Measurements from ENCODE around the gene TNNT3.

DNA sequence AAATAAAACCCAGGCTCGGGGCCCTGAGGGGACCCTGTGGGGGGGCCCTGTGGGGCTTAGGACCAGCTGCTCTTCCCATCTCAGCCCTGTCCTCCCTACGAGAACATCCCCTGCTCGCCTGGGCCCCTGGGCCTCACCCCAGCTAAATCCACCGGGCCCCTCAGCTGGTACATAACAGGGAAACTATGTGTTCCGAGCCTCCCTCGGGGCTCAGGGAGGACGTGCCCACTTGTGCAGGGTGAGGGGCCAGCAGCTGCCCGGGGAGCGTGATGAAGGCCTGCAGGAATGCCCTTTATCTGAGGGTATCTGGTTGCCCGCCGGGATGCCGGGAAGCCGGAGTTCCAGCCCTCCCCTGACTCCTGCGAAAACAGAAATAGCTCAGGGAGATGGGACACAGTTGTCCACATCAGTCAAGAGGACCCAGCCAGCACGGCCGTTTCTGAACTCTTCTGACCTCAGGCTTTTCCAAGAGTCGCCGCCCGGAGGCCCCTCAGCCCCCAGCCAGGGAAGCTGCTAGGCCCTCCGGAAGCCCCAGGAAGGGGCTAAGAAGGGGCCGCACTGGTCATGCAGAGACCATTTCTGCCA, 48.2 kb downstream of the TNNT3 start:
- TF ChIP-seq, protein P1, sequence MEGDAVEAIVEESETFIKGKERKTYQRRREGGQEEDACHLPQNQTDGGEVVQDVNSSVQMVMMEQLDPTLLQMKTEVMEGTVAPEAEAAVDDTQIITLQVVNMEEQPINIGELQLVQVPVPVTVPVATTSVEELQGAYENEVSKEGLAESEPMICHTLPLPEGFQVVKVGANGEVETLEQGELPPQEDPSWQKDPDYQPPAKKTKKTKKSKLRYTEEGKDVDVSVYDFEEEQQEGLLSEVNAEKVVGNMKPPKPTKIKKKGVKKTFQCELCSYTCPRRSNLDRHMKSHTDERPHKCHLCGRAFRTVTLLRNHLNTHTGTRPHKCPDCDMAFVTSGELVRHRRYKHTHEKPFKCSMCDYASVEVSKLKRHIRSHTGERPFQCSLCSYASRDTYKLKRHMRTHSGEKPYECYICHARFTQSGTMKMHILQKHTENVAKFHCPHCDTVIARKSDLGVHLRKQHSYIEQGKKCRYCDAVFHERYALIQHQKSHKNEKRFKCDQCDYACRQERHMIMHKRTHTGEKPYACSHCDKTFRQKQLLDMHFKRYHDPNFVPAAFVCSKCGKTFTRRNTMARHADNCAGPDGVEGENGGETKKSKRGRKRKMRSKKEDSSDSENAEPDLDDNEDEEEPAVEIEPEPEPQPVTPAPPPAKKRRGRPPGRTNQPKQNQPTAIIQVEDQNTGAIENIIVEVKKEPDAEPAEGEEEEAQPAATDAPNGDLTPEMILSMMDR (IDR thresholded peaks at IDR 0.05), result no peak
- TF ChIP-seq POLR2A (IDR thresholded peaks at IDR 0.05), result no peak

Data from testis (tissue), 2 donors.